ENCODE data around the gene ADGRF3.
"Not testable (repeated sequence)": the region's sequence is repeated elsewhere in the genome, so short reads cannot be mapped to it uniquely, and the experiment has no call there.

The ADGRF3 gene

GRCh38 chr2:26346454-26347053, at the start of gene ADGRF3:
Gene ADGRF3, minus strand, starts transcription at chr2:26346789. Its CDS starts 555 bp downstream, at chr2:26346234.
- in situ Hi-C loops (cut with MboI; ENCODE audit: low sequenced_read_pairs): no loop called here

GRCh38 chr2:26395394-26395793, 48.8 kb upstream of the ADGRF3 start:
- in situ Hi-C loops (cut with MboI; ENCODE audit: low sequenced_read_pairs): no loop called here

- in situ Hi-C loops (cut with MboI; ENCODE audit: low sequenced_read_pairs): no loop called here
Observed at GRCh38 chr2:26394694-26395093, 48.1 kb upstream of the ADGRF3 start.

- in situ Hi-C loops (cut with MboI; ENCODE audit: low sequenced_read_pairs): no loop called here
Observed at GRCh38 chr2:26387189-26387588, 40.6 kb upstream of the ADGRF3 start.

GRCh38 chr2:26384597-26384996, 38.0 kb upstream of the ADGRF3 start:
- in situ Hi-C loops (cut with MboI; ENCODE audit: low sequenced_read_pairs): no loop called here

GRCh38 chr2:26384183-26384582, 37.6 kb upstream of the ADGRF3 start:
- in situ Hi-C loops (cut with MboI; ENCODE audit: low sequenced_read_pairs): no loop called here

GRCh38 chr2:26382564-26382963, 36.0 kb upstream of the ADGRF3 start:
- in situ Hi-C loops (cut with MboI; ENCODE audit: low sequenced_read_pairs): no loop called here

- in situ Hi-C loops (cut with MboI; ENCODE audit: low sequenced_read_pairs): no loop called here
Observed at GRCh38 chr2:26380281-26380680, 33.7 kb upstream of the ADGRF3 start.

- in situ Hi-C loops (cut with MboI; ENCODE audit: low sequenced_read_pairs): no loop called here
Observed at GRCh38 chr2:26376799-26377198, 30.2 kb upstream of the ADGRF3 start.

GRCh38 chr2:26370909-26371308, 24.3 kb upstream of the ADGRF3 start:
- in situ Hi-C loops (cut with MboI; ENCODE audit: low sequenced_read_pairs): not testable (repeated sequence)

GRCh38 chr2:26369664-26370063, 23.1 kb upstream of the ADGRF3 start:
- in situ Hi-C loops (cut with MboI; ENCODE audit: low sequenced_read_pairs): not testable (repeated sequence)

- in situ Hi-C loops (cut with MboI; ENCODE audit: low sequenced_read_pairs): no loop called here
Observed at GRCh38 chr2:26366957-26367356, 20.4 kb upstream of the ADGRF3 start.

- in situ Hi-C loops (cut with MboI; ENCODE audit: low sequenced_read_pairs): no loop called here
Observed at GRCh38 chr2:26364669-26365068, 18.1 kb upstream of the ADGRF3 start.

GRCh38 chr2:26363958-26364357, 17.4 kb upstream of the ADGRF3 start:
- in situ Hi-C loops (cut with MboI; ENCODE audit: low sequenced_read_pairs): no loop called here

- in situ Hi-C loops (cut with MboI; ENCODE audit: low sequenced_read_pairs): no loop called here
Observed at GRCh38 chr2:26363323-26363722, 16.7 kb upstream of the ADGRF3 start.

GRCh38 chr2:26359886-26360473, 13.4 kb upstream of the ADGRF3 start:
- in situ Hi-C loops (cut with MboI; ENCODE audit: low sequenced_read_pairs): no loop called here

- in situ Hi-C loops (cut with MboI; ENCODE audit: low sequenced_read_pairs): no loop called here
Observed at GRCh38 chr2:26356771-26357170, 10.2 kb upstream of the ADGRF3 start.

- in situ Hi-C loops (cut with MboI; ENCODE audit: low sequenced_read_pairs): no loop called here
Observed at GRCh38 chr2:26356111-26356510, 9.5 kb upstream of the ADGRF3 start.

GRCh38 chr2:26355038-26355995, 8.7 kb upstream of the ADGRF3 start:
- in situ Hi-C loops (cut with MboI; ENCODE audit: low sequenced_read_pairs): no loop called here

GRCh38 chr2:26354469-26354868, 7.9 kb upstream of the ADGRF3 start:
- in situ Hi-C loops (cut with MboI; ENCODE audit: low sequenced_read_pairs): not testable (repeated sequence)

GRCh38 chr2:26352892-26353291, 6.3 kb upstream of the ADGRF3 start:
- in situ Hi-C loops (cut with MboI; ENCODE audit: low sequenced_read_pairs): no loop called here

Measured in HL-60/S4 (cell line).